ENCODE data around the gene PIP5K1A. TPM values are rescaled to one million over a fixed set of nuclear protein-coding genes. Genes with fewer than 3 reads are reported as not detected.

The PIP5K1A gene
- total and polyA plus RNA-seq, 9 of the 15 experiments (the other 6 are each of a cell fraction or from before 2014, with no cell fraction given) = 1.9 to 42.4 (median 18.8) TPM

- TF ChIP-seq, protein P1, sequence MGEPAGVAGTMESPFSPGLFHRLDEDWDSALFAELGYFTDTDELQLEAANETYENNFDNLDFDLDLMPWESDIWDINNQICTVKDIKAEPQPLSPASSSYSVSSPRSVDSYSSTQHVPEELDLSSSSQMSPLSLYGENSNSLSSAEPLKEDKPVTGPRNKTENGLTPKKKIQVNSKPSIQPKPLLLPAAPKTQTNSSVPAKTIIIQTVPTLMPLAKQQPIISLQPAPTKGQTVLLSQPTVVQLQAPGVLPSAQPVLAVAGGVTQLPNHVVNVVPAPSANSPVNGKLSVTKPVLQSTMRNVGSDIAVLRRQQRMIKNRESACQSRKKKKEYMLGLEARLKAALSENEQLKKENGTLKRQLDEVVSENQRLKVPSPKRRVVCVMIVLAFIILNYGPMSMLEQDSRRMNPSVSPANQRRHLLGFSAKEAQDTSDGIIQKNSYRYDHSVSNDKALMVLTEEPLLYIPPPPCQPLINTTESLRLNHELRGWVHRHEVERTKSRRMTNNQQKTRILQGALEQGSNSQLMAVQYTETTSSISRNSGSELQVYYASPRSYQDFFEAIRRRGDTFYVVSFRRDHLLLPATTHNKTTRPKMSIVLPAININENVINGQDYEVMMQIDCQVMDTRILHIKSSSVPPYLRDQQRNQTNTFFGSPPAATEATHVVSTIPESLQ (CRISPR knock-in tag; IDR thresholded peaks at IDR 0.05) = no peak
- TF ChIP-seq PML (IDR thresholded peaks at IDR 0.05; ENCODE audit: low read length) = 0 out of 2 replicates have a peak, but pooled peaks have one; percentile 12
- TF ChIP-seq PTRF (tag; IDR thresholded peaks at IDR 0.05) = peak; percentile 60
- TF ChIP-seq NBN (IDR thresholded peaks at IDR 0.05; ENCODE audit: low read depth) = peak; percentile 75
- TF ChIP-seq, protein P2, sequence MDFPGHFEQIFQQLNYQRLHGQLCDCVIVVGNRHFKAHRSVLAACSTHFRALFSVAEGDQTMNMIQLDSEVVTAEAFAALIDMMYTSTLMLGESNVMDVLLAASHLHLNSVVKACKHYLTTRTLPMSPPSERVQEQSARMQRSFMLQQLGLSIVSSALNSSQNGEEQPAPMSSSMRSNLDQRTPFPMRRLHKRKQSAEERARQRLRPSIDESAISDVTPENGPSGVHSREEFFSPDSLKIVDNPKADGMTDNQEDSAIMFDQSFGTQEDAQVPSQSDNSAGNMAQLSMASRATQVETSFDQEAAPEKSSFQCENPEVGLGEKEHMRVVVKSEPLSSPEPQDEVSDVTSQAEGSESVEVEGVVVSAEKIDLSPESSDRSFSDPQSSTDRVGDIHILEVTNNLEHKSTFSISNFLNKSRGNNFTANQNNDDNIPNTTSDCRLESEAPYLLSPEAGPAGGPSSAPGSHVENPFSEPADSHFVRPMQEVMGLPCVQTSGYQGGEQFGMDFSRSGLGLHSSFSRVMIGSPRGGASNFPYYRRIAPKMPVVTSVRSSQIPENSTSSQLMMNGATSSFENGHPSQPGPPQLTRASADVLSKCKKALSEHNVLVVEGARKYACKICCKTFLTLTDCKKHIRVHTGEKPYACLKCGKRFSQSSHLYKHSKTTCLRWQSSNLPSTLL (IDR thresholded peaks at IDR 0.05) = 0 out of 2 replicates have a peak, but pooled peaks have one; percentile 20
- no peak for TF ChIP-seq KAT8 (IDR thresholded peaks at IDR 0.05; ENCODE audit: low read depth)
- TF ChIP-seq, protein P3, sequence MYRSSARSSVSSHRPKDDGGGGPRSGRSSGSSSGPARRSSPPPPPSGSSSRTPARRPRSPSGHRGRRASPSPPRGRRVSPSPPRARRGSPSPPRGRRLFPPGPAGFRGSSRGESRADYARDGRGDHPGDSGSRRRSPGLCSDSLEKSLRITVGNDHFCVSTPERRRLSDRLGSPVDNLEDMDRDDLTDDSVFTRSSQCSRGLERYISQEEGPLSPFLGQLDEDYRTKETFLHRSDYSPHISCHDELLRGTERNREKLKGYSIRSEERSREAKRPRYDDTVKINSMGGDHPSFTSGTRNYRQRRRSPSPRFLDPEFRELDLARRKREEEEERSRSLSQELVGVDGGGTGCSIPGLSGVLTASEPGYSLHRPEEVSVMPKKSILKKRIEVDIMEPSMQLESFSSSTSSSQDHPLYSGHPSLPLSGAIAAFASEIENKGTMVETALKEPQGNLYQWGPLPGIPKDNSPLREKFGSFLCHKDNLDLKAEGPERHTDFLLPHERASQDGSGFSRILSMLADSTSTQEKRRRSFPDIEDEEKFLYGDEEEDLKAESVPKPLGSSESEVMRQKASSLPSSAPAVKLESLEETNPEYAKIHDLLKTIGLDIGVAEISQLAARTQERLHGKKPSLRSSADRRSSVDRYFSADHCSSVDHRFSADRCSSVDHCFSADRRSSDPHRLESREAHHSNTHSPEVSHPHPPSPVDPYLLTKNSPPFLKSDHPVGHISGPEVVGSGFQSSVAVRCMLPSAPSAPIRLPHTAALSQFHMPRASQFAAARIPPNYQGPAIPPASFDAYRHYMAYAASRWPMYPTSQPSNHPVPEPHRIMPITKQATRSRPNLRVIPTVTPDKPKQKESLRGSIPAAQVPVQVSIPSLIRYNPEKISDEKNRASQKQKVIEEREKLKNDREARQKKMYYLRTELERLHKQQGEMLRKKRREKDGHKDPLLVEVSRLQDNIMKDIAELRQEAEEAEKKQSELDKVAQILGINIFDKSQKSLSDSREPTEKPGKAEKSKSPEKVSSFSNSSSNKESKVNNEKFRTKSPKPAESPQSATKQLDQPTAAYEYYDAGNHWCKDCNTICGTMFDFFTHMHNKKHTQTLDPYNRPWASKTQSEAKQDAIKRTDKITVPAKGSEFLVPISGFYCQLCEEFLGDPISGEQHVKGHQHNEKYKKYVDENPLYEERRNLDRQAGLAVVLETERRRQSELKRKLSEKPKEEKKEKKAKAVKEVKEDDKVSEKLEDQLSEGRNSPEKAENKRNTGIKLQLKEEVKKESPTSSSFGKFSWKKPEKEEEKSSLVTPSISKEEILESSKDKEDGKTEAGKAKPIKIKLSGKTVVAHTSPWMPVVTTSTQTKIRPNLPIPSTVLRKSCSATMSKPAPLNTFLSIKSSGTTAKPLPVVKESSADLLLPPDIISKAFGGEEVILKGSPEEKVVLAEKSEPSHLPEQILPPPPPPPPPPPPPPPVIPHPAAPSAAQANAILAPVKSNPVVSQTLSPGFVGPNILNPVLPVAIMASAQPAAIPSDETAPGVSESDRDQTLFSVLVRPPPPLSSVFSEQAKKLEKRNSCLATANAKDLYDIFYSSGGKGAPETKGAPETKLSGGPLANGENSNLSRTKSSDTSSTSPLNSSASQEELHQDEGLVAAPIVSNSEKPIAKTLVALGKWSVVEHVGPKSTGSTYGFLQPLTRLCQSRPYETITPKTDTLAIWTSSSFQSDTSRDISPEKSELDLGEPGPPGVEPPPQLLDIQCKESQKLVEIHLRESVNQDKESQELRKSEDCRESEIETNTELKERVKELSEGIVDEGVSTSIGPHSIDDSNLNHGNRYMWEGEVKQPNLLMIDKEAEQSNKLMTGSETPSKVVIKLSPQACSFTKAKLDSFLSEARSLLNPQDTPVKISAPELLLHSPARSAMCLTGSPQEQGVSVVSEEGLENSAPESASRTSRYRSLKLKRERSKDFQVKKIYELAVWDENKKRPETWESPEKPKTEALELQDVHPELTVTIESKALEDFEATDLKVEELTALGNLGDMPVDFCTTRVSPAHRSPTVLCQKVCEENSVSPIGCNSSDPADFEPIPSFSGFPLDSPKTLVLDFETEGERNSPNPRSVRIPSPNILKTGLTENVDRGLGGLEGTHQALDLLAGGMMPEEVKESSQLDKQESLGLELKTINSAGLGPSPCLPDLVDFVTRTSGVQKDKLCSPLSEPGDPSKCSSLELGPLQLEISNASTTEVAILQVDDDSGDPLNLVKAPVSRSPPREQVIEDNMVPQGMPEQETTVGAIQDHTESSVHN (IDR thresholded peaks at IDR 0.05; ENCODE audit: borderline replicate concordance in 1 of 2, low read depth in 1 of 2) = no peak
- TF ChIP-seq HLTF (IDR thresholded peaks at IDR 0.05) = peak; percentile 81; the same call in 1 of the 2 replicates
- TF ChIP-seq MIER1 (IDR thresholded peaks at IDR 0.05; ENCODE audit: low read depth) = peak; percentile 47; the same call in 1 of the 2 replicates
- TF ChIP-seq ZBTB11 (CRISPR knock-in tag; IDR thresholded peaks at IDR 0.05) = no peak
- TF ChIP-seq SAP30 (IDR thresholded peaks at IDR 0.05; ENCODE audit: borderline replicate concordance, insufficient read depth, low read depth, low read length, poor library complexity, severe bottlenecking) = peak; percentile 9
Observed at GRCh38 chr1:151165281-151165737, 33.0 kb upstream of the PIP5K1A start (continued).

Measured in K562 (cell line).